SK-N-SH (cell line): ENCODE data around the gene HIRA. TPM values are rescaled to one million over a fixed set of nuclear protein-coding genes. Genes with fewer than 3 reads are reported as not detected.

ENCODE experiments used
- CTCF ChIA-PET: fragments of 300-600, 350-600 bp; formaldehyde crosslinking; extraction: SDS; loops from one replicate; lab custom pipeline; 2021; lab: Yijun Ruan, JAX
- POLR2A ChIA-PET: fragments of 350-600 bp; sonication (Branson Sonifier 250); formaldehyde crosslinking; extraction: SDS; loops from one replicate; lab custom pipeline; 2020; ENCODE audit warnings: antibody characterized with exemption, inconsistent platforms; lab: Yijun Ruan, JAX
- DNase-seq: peaks from one replicate; pipeline ENCODE4 v3.0.0; 2012
- H2AFZ ChIP-seq: fragments of 200-600 bp; sonication (generic); 2 replicates; pipeline ENCODE4 v1.8.1; 2016; ENCODE audit warnings: antibody characterized with exemption, mild to moderate bottlenecking, low read depth
- H3F3A ChIP-seq: fragments of 200-600 bp; sonication (generic); replicated peaks from 2 replicates; pipeline ENCODE3; 2016; ENCODE audit warnings: antibody characterized with exemption, mild to moderate bottlenecking; ENCODE audit not compliant: insufficient read depth
- H3K27ac ChIP-seq, 2 experiments: fragments of 200-500 bp in 1 of 2; fragments of 200-600 bp in 1 of 2; sonication (Bioruptor generic) in 1 of 2; sonication (generic), shearing (Covaris generic) in 1 of 2; 2 replicates each; pipeline versions ENCODE4 v1.5.1 to v1.6.1; 2014 to 2016; ENCODE audit warnings: low read depth in 2 of 2, inconsistent platforms in 1 of 2, low read length in 1 of 2, mild to moderate bottlenecking in 1 of 2, mixed read lengths in 1 of 2
- H3K27me3 ChIP-seq: fragments of 200-600 bp; sonication (generic), shearing (Covaris generic); 2 replicates; pipeline ENCODE4 v1.6.1; 2016; ENCODE audit warnings: mixed run types; ENCODE audit not compliant: insufficient read depth
- H3K36me3 ChIP-seq, 2 experiments: fragments of 200-500 bp in 1 of 2; fragments of 200-600 bp in 1 of 2; sonication (Bioruptor generic) in 1 of 2; sonication (generic) in 1 of 2; replicated peaks in 1 of 2; 2 replicates each; pipeline versions ENCODE3 to v1.5.1; 2014 to 2016; ENCODE audit warnings: low read length in 1 of 2, mild to moderate bottlenecking in 1 of 2; ENCODE audit not compliant: insufficient read depth in 2 of 2, control insufficient read depth in 1 of 2
- H3K4me1 ChIP-seq, 2 experiments: fragments of 200-500 bp in 1 of 2; fragments of 200-600 bp in 1 of 2; sonication (Bioruptor generic) in 1 of 2; sonication (generic), shearing (Covaris generic) in 1 of 2; 2 replicates each; pipeline versions ENCODE4 v1.5.1 to v1.6.1; 2014 to 2016; ENCODE audit warnings: low read depth in 1 of 2, low read length in 1 of 2, mixed run types in 1 of 2; ENCODE audit not compliant: insufficient read depth in 2 of 2, control insufficient read depth in 1 of 2
- H3K4me2 ChIP-seq: fragments of 200-600 bp; sonication (generic), shearing (Covaris generic); 2 replicates; pipeline ENCODE4 v1.6.1; 2017; ENCODE audit warnings: mixed run types
- H3K4me3 ChIP-seq, 2 experiments: fragments of 200-500 bp in 1 of 2; fragments of 200-600 bp in 1 of 2; sonication (Bioruptor generic) in 1 of 2; sonication (generic), shearing (Covaris generic) in 1 of 2; 2 replicates each; pipeline versions ENCODE4 v1.5.1 to v1.8.1; 2014 to 2016; ENCODE audit warnings: low read depth in 2 of 2, inconsistent platforms in 1 of 2, low read length in 1 of 2, mild to moderate bottlenecking in 1 of 2, mixed read lengths in 1 of 2, moderate library complexity in 1 of 2
- H3K79me2 ChIP-seq: fragments of 200-600 bp; sonication (generic); 2 replicates; pipeline ENCODE4 v1.8.1; 2017; ENCODE audit warnings: mild to moderate bottlenecking; ENCODE audit not compliant: insufficient read depth
- H3K9ac ChIP-seq: fragments of 200-600 bp; sonication (generic); 2 replicates; pipeline ENCODE4 v1.6.1; 2017; ENCODE audit warnings: mixed run types
- H3K9me2 ChIP-seq: fragments of 200-600 bp; sonication (generic); 2 replicates; pipeline ENCODE4 v1.6.1; 2017; ENCODE audit warnings: mixed run types
- H3K9me3 ChIP-seq: fragments of 200-600 bp; sonication (generic); 2 replicates; pipeline ENCODE4 v1.6.1; 2017; ENCODE audit warnings: mixed run types, mild to moderate bottlenecking, moderate library complexity
- H4K20me1 ChIP-seq: fragments of 200-600 bp; sonication (generic); 2 replicates; pipeline ENCODE4 v1.6.1; 2017; ENCODE audit warnings: mild to moderate bottlenecking, mixed run types; ENCODE audit not compliant: insufficient read depth
- CHD2 ChIP-seq: fragments of 150-350 bp; IDR thresholded peaks from 2 replicates; pipeline ENCODE4 v1.6.1; 2018; ENCODE audit warnings: low read length; ENCODE audit not compliant: partially characterized antibody
- ELF1 ChIP-seq: IDR thresholded peaks from 2 replicates; pipeline ENCODE4 v1.4.0; 2012
- EZH2phosphoT487 ChIP-seq: fragments of 200-600 bp; sonication (generic); IDR thresholded peaks from 2 replicates; pipeline ENCODE4 v1.6.1; 2017; ENCODE audit warnings: low read depth, mixed run types, mild to moderate bottlenecking, antibody characterized with exemption, moderate library complexity, borderline replicate concordance
- FOSL2 ChIP-seq: IDR thresholded peaks from 2 replicates; pipeline ENCODE4 v1.4.0; 2012; ENCODE audit warnings: low read depth, mild to moderate bottlenecking, moderate library complexity, borderline replicate concordance
- FOXJ3 ChIP-seq: sonication (generic); formaldehyde crosslinking; IDR thresholded peaks from 2 replicates; pipeline ENCODE4 v1.5.1; 2020; ENCODE audit warnings: mild to moderate bottlenecking, missing genetic modification reagents
- GATA2 ChIP-seq: sonication (generic); formaldehyde crosslinking; IDR thresholded peaks from 2 replicates; pipeline ENCODE4 v1.5.0; 2020; ENCODE audit warnings: mild to moderate bottlenecking, missing genetic modification reagents
- IRF3 ChIP-seq: fragments of 150-350 bp; IDR thresholded peaks from 2 replicates; pipeline ENCODE4 v1.6.1; 2016; ENCODE audit warnings: mild to moderate bottlenecking, low read depth, low read length
- NFIC ChIP-seq: IDR thresholded peaks from 2 replicates; pipeline ENCODE4 v1.4.0; 2012; ENCODE audit warnings: borderline replicate concordance
- NRF1 ChIP-seq: IDR thresholded peaks from 2 replicates; pipeline ENCODE4 v1.6.1; 2012; ENCODE audit warnings: low read depth, mild to moderate bottlenecking, low read length
- PBX3 ChIP-seq: IDR thresholded peaks from 2 replicates; pipeline ENCODE4; 2012
- POLR2AphosphoS5 ChIP-seq: IDR thresholded peaks from 2 replicates; pipeline ENCODE4 v1.6.1; 2012; ENCODE audit warnings: low read depth, low read length
- RCOR1 ChIP-seq: fragments of 150-350 bp; IDR thresholded peaks from 2 replicates; pipeline ENCODE4 v1.6.1; 2017; ENCODE audit warnings: antibody characterized with exemption, low read length
- SIN3A ChIP-seq: IDR thresholded peaks from 2 replicates; pipeline ENCODE4 v1.6.1; 2012; ENCODE audit warnings: low read depth, mild to moderate bottlenecking, low read length, moderate library complexity, borderline replicate concordance
- SMC3 ChIP-seq: IDR thresholded peaks from 2 replicates; pipeline ENCODE4 v1.6.1; 2012; ENCODE audit warnings: low read depth, low read length, improper control_type of control experiment
- TAF1 ChIP-seq: IDR thresholded peaks from 2 replicates; pipeline ENCODE4 v1.6.1; 2012; ENCODE audit warnings: low read depth, mild to moderate bottlenecking, low read length, moderate library complexity, borderline replicate concordance
- TCF12 ChIP-seq: IDR thresholded peaks from 2 replicates; pipeline ENCODE4 v1.4.0; 2012
- USF1 ChIP-seq: IDR thresholded peaks from 2 replicates; pipeline ENCODE4 v1.4.0; 2012; ENCODE audit warnings: low read depth, borderline replicate concordance
- YY1 ChIP-seq: IDR thresholded peaks from 2 replicates; pipeline ENCODE4 v1.4.0; 2012; ENCODE audit warnings: low read depth, mild to moderate bottlenecking
- WGBS: methylation state at CpG from one replicate; pipeline ENCODE4 v1.1.6; 2017; ENCODE audit warnings: low lambda C conversion rate; 5-methylcytosine and 5-hydroxymethylcytosine counted together
- polyA plus RNA-seq, 3 experiments: library from polyadenylated mRNA; depleted of rRNA; stranded (reverse); fragments of >200 nt; gene quantifications; 2 replicates each; pipeline ENCODE4 v1.2.3, GENCODE V29; 2012

The HIRA gene
- polyA plus RNA-seq, 1 of the 3 experiments (the other 2 are of a cell fraction): 21.0 TPM

- no peak for TF ChIP-seq PBX3
- no peak for TF ChIP-seq SMC3
- TF ChIP-seq SIN3A: no peak
- no peak for TF ChIP-seq NFIC
- TF ChIP-seq NRF1: no peak
- no peak for TF ChIP-seq RCOR1
- no peak for TF ChIP-seq ELF1
- no peak for TF ChIP-seq IRF3
- TF ChIP-seq TCF12: no peak
- TF ChIP-seq GATA2: no peak
- no peak for TF ChIP-seq EZH2phosphoT487
- no peak for TF ChIP-seq USF1
- TF ChIP-seq FOSL2: no peak
- no peak for TF ChIP-seq POLR2AphosphoS5
- no peak for TF ChIP-seq CHD2
- no peak for TF ChIP-seq YY1
- POLR2A ChIA-PET: no interaction called here
Measured at GRCh38 chr22:19303785-19304184, 127.7 kb downstream of the HIRA start.

GRCh38 chr22:19295733-19296132, 135.8 kb downstream of the HIRA start:
- H3K9me3 ChIP-seq: no peaks in the 10 kb centered on the region
- no peaks in the 10 kb centered on the region for H4K20me1 ChIP-seq
- POLR2A ChIA-PET: no interaction called here
- DNase-seq: no peak
- H2AFZ ChIP-seq: no peak overlapping the region
- H3K36me3 ChIP-seq: no peaks in the 10 kb centered on the region
- H3F3A ChIP-seq: no peaks in the 10 kb centered on the region
- 0 out of 2 replicates have a peak, but pooled peaks cover 4% of the 10 kb centered on the region for H3K79me2 ChIP-seq
- CTCF ChIA-PET: interaction anchor here (1.1 to 2.2 kb wide), 3 partner anchors 116 to 334 kb away, joined by 3 to 9 read pairs (median 3); partner anchors contain the start of gene SLC25A1
- no peak overlapping the region for H3K4me2 ChIP-seq
- H3K27ac ChIP-seq: no peak overlapping the region
- H3K9ac ChIP-seq: no peak overlapping the region
- no peaks in the 10 kb centered on the region for H3K9me2 ChIP-seq
- no peak overlapping the region for H3K4me3 ChIP-seq
- TF ChIP-seq IRF3 (no peak), TAF1 (no peak), SIN3A (no peak), YY1 (no peak), FOXJ3 (no peak)
- peaks cover 0 to 9% of the 10 kb centered on the region in 2 experiments; a peak in 2 of 4 replicates for H3K4me1 ChIP-seq
- H3K27me3 ChIP-seq: no peaks in the 10 kb centered on the region

More at GRCh38 chr22:19303785-19304184, 127.7 kb downstream of the HIRA start:
- Histone ChIP-seq H3K9ac (no peak overlapping the region), H3K79me2 (no peaks in the 10 kb centered on the region), H2AFZ (no peak overlapping the region), H3K36me3 (no peaks in the 10 kb centered on the region), H3K4me2 (no peak overlapping the region), H3K27me3 (no peaks in the 10 kb centered on the region), H3K4me1 (no peaks in the 10 kb centered on the region), H3K27ac (no peak overlapping the region), H3K9me2 (no peaks in the 10 kb centered on the region), H3K4me3 (no peak overlapping the region), H4K20me1 (no peaks in the 10 kb centered on the region), H3K9me3 (no peaks in the 10 kb centered on the region), H3F3A (no peaks in the 10 kb centered on the region)
- CTCF ChIA-PET: no interaction called here
- 0% methylated on average over 1 of the region's 1 CpG for WGBS
- no peak for DNase-seq
